Sigmoid colon (tissue), 7 donors: ENCODE data around the gene UGT1A6. TPM values are rescaled to one million over a fixed set of nuclear protein-coding genes. Genes with fewer than 3 reads are reported as not detected.

Source experiments
- DNase-seq: peaks from one replicate; pipeline ENCODE4 v3.0.0-alpha.2; 2019
- H3K27ac ChIP-seq, 4 donors: fragments of 200-600 bp; sonication (generic); one replicate each; pipeline ENCODE4 v1.5.1; 2016 to 2019; ENCODE audit warnings: mild to moderate bottlenecking in 1 of 4
- H3K27me3 ChIP-seq, 3 donors: fragments of 200-600 bp; sonication (generic); one replicate each; pipeline ENCODE4 v1.5.1; 2019; ENCODE audit warnings: mild to moderate bottlenecking in 1 of 3
- H3K36me3 ChIP-seq, 4 donors: fragments of 200-600 bp; sonication (generic); one replicate each; pipeline ENCODE4 v1.5.1; 2016 to 2019
- H3K4me1 ChIP-seq, 4 donors: fragments of 200-600 bp; sonication (generic); one replicate each; pipeline ENCODE4 v1.5.1; 2017 to 2019
- H3K4me3 ChIP-seq, 4 donors: fragments of 200-600 bp; sonication (generic); one replicate each; pipeline ENCODE4 v1.5.1; 2017 to 2019; ENCODE audit warnings: mild to moderate bottlenecking in 2 of 4, moderate library complexity in 1 of 4
- H3K9me3 ChIP-seq, 4 donors: fragments of 200-600 bp in 3 of 4; sonication (generic) in 3 of 4; one replicate each; pipeline versions ENCODE4 v1.5.1 to v1.6.1; 2013 to 2019
- EP300 ChIP-seq, 4 donors: sonication (generic); formaldehyde crosslinking; IDR thresholded peaks; one replicate each; pipeline ENCODE4 v1.6.1; 2017; ENCODE audit warnings: antibody characterized with exemption in 4 of 4
- POLR2A ChIP-seq, 2 donors: fragments of 450-650 bp; IDR thresholded peaks; one replicate each; pipeline ENCODE4 v1.6.1; 2016; ENCODE audit warnings: antibody characterized with exemption in 2 of 2, mild to moderate bottlenecking in 2 of 2, moderate library complexity in 2 of 2
- POLR2AphosphoS5 ChIP-seq, 4 donors: sonication (generic); formaldehyde crosslinking; IDR thresholded peaks; one replicate each; pipeline ENCODE4 v1.6.1; 2017; ENCODE audit warnings: antibody characterized with exemption in 4 of 4
- WGBS, 2 donors: extraction: QIAGEN DNeasy Blood & Tissue Kit; methylation state at CpG; one replicate each; pipeline ENCODE4 v1.1.7; 2013; 5-methylcytosine and 5-hydroxymethylcytosine counted together
- intact Hi-C: fragments of 100-400 bp; cut with DNase I; formaldehyde crosslinking; loops from one replicate; pipeline ENCODE4 v1.15.1; 2023
- polyA plus RNA-seq, 3 donors: library from polyadenylated mRNA; stranded (reverse); fragments of 200-250 nt; gene quantifications; one replicate each; pipeline ENCODE4 v1.2.3, GENCODE V29; 2013
- total RNA-seq, 4 donors: library from RNA; depleted of rRNA; stranded (reverse); fragments of >200 nt; gene quantifications; one replicate each; pipeline ENCODE4 v1.1.0, GENCODE V29; 2016
- TF ChIP-seq, protein P1 (sequence below), 4 experiments: fragments of 450-650 bp in 3 of 4; fragments of 200-600 bp in 1 of 4; IDR thresholded peaks; one replicate each; pipeline ENCODE4 v1.5.1; 2016 to 2019; ENCODE audit warnings: antibody characterized with exemption in 4 of 4, mild to moderate bottlenecking in 3 of 4, moderate library complexity in 2 of 4
- donor health status: healthy with polysubstance abuse.
- donor health status: Bipolar disorder and iron deficiency.
- donor health status: healthy.

Gene UGT1A6
- total and polyA plus RNA-seq, 7 donors = 3.0 TPM; not detected in 6

DNA sequence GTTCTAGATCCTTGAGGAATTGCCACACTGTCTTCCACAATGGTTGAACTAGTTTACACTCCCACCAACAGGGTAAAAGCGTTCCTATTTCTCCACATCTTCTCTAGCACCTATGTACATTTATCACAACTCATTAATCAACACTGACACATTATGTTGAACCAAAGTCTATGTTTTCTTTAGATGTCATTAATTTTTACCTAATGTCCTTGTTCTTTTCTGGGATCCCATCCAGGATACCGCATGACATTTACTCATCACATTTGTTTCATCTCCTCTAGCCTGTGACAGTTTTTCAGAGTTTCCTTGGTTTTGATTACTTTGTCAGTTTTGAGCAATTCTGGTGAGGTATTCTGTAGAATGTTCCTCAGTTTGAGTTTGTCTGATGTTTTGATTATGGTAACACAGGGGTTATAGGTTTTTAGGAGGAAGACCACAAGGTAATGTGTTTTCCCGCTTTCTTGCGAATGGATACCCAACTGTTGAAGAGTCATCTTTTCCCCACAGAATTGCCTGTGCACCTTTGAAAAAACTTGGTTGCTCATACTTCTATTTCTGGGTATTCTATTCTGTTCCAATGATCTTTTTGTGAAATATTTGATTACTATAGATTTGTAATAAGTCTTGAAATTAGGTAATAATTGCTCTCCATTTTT is 24.0 kb upstream of the UGT1A6 start:
- no peaks in the 10 kb centered on the region for H3K27me3 ChIP-seq

GRCh38 chr2:233671290-233672161 is 21.2 kb upstream of the UGT1A6 start, which contains the start of gene UGT1A9:
TSS of gene UGT1A9 (plus strand) at chr2:233671898. CDS start at chr2:233671935, 37 bp downstream.
- no peak for DNase-seq
- intact Hi-C loops = no loop called here
- TF ChIP-seq EP300 (IDR thresholded peaks at IDR 0.05) = no peak
- no peak for TF ChIP-seq POLR2AphosphoS5 (IDR thresholded peaks at IDR 0.05)
- TF ChIP-seq, protein P1, sequence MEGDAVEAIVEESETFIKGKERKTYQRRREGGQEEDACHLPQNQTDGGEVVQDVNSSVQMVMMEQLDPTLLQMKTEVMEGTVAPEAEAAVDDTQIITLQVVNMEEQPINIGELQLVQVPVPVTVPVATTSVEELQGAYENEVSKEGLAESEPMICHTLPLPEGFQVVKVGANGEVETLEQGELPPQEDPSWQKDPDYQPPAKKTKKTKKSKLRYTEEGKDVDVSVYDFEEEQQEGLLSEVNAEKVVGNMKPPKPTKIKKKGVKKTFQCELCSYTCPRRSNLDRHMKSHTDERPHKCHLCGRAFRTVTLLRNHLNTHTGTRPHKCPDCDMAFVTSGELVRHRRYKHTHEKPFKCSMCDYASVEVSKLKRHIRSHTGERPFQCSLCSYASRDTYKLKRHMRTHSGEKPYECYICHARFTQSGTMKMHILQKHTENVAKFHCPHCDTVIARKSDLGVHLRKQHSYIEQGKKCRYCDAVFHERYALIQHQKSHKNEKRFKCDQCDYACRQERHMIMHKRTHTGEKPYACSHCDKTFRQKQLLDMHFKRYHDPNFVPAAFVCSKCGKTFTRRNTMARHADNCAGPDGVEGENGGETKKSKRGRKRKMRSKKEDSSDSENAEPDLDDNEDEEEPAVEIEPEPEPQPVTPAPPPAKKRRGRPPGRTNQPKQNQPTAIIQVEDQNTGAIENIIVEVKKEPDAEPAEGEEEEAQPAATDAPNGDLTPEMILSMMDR (IDR thresholded peaks at IDR 0.05) = no peak
- no peak for TF ChIP-seq POLR2A (IDR thresholded peaks at IDR 0.05)

More for the DNA sequence above, 24.0 kb upstream of the UGT1A6 start:
- TF ChIP-seq, protein P1 (IDR thresholded peaks at IDR 0.05) = no peak
- no peak for TF ChIP-seq EP300 (IDR thresholded peaks at IDR 0.05)
- no peak for TF ChIP-seq POLR2A (IDR thresholded peaks at IDR 0.05)
- no peak for TF ChIP-seq POLR2AphosphoS5 (IDR thresholded peaks at IDR 0.05)
- no peak for DNase-seq
- H3K27ac ChIP-seq = no peak overlapping the region
- intact Hi-C loops = no loop called here
- no peaks in the 10 kb centered on the region for H3K4me1 ChIP-seq
- H3K9me3 ChIP-seq = no peaks in the 10 kb centered on the region
- H3K4me3 ChIP-seq = no peak overlapping the region
- 92 to 94% methylated on average over 4 of the region's 4 CpGs for WGBS, 2 donors
- no peaks in the 10 kb centered on the region for H3K36me3 ChIP-seq

GRCh38 chr2:233672886-233673285 is 19.8 kb upstream of the UGT1A6 start:
- no peaks in the 10 kb centered on the region for H3K36me3 ChIP-seq
- intact Hi-C loops = no loop called here
- no peak overlapping the region for H3K27ac ChIP-seq
- no peak overlapping the region for H3K4me3 ChIP-seq
- H3K27me3 ChIP-seq = no peaks in the 10 kb centered on the region
- TF ChIP-seq, protein P1 (IDR thresholded peaks at IDR 0.05) = no peak
- TF ChIP-seq POLR2AphosphoS5 (IDR thresholded peaks at IDR 0.05) (no peak), POLR2A (IDR thresholded peaks at IDR 0.05) (no peak), EP300 (IDR thresholded peaks at IDR 0.05) (no peak)
- DNase-seq = no peak
- H3K9me3 ChIP-seq = no peaks in the 10 kb centered on the region
- 76 to 80% methylated on average over 3 of the region's 3 CpGs for WGBS, 2 donors
- no peaks in the 10 kb centered on the region for H3K4me1 ChIP-seq

More at GRCh38 chr2:233671290-233672161, 21.2 kb upstream of the UGT1A6 start, which contains the start of gene UGT1A9:
- no peaks in the 10 kb centered on the region for H3K27me3 ChIP-seq
- H3K36me3 ChIP-seq = no peaks in the 10 kb centered on the region
- no peak within 1 kb of the TSS for H3K4me3 ChIP-seq
- no peaks in the 10 kb centered on the region for H3K9me3 ChIP-seq
- no peaks in the 10 kb centered on the region for H3K4me1 ChIP-seq
- WGBS, 2 donors = 92 to 95% methylated on average over 5 of the region's 5 CpGs
- no peak within 1 kb of the TSS for H3K27ac ChIP-seq

DNA sequence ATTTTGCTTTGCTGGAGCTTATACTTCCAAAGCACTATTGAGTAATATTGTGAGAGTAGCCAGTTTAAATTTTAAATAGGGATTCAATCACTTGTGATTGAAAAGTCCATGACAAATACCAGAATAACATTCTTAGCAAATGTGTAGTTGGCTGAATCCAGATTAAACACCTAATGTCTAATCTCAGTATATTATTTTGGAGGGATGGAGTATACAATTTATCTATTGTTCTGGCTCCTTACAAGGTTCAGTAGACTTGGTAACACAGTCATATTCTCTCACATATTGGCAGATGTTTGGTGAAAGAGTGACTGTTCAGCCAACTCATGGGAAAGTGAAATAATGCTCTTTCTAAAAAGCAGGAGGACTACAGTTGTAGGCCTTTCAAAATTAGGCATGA is 18.8 kb upstream of the UGT1A6 start:
- no peaks in the 10 kb centered on the region for H3K36me3 ChIP-seq
- no peaks in the 10 kb centered on the region for H3K27me3 ChIP-seq
- H3K27ac ChIP-seq = no peak overlapping the region
- no peak for TF ChIP-seq POLR2A (IDR thresholded peaks at IDR 0.05)
- TF ChIP-seq EP300 (IDR thresholded peaks at IDR 0.05) = no peak
- no peak for TF ChIP-seq POLR2AphosphoS5 (IDR thresholded peaks at IDR 0.05)
- TF ChIP-seq, protein P1 (IDR thresholded peaks at IDR 0.05) = no peak
- no peaks in the 10 kb centered on the region for H3K9me3 ChIP-seq
- no peak for DNase-seq
- H3K4me1 ChIP-seq = no peaks in the 10 kb centered on the region
- H3K4me3 ChIP-seq = no peak overlapping the region
- intact Hi-C loops = no loop called here
